Mesothelial cell of epicardium (in vitro differentiated cells): Measurements from ENCODE around the gene SPANXN1. TPM values are rescaled to one million over a fixed set of nuclear protein-coding genes. Genes with fewer than 3 reads are reported as not detected.
"Not testable (repeated sequence)": the region's sequence is repeated elsewhere in the genome, so short reads cannot be mapped to it uniquely, and the experiment has no call there.

Experiments used
- DNase-seq, 2 experiments: peaks; one replicate each; pipeline ENCODE4 v3.0.0; 2021; ENCODE audit warnings: low spot score in 2 of 2; ENCODE audit not compliant: unreplicated experiment in 2 of 2
- H3K27ac Mint-ChIP-seq: 2 replicates; pipeline ENCODE4 v1.8.0; 2021; ENCODE audit warnings: mixed read lengths
- H3K27me3 Mint-ChIP-seq: 2 replicates; pipeline ENCODE4 v1.8.0; 2021; ENCODE audit warnings: low read depth, mixed read lengths
- H3K36me3 Mint-ChIP-seq: 2 replicates; pipeline ENCODE4 v1.8.0; 2021; ENCODE audit warnings: mixed read lengths
- H3K4me1 Mint-ChIP-seq: 2 replicates; pipeline ENCODE4 v1.8.0; 2021; ENCODE audit warnings: mixed read lengths
- H3K4me3 Mint-ChIP-seq: 2 replicates; pipeline ENCODE4 v1.8.0; 2021; ENCODE audit warnings: mild to moderate bottlenecking, moderate library complexity, mixed read lengths
- H3K9me3 Mint-ChIP-seq: 2 replicates; pipeline ENCODE4 v1.8.0; 2021; ENCODE audit warnings: mixed read lengths
- CTCF ChIP-seq: fragments of 200-600 bp; sonication (generic); IDR thresholded peaks from one replicate; pipeline ENCODE4 v1.5.0; 2021; ENCODE audit warnings: antibody characterized with exemption; ENCODE audit not compliant: unreplicated experiment
- total RNA-seq: library from RNA; stranded (reverse); gene quantifications from 3 replicates; pipeline ENCODE4 v1.2.1, GENCODE V29; 2021

The SPANXN1 gene
- total RNA-seq = 0.63 to 0.86 TPM (median 0.74 TPM) in 3 replicates

GRCh38 chrX:145247203-145247602 lies at the start of gene SPANXN1:
Gene SPANXN1, plus strand, starts transcription at chrX:145247503. Its CDS starts 84 bp downstream, at chrX:145247587.
- H3K27me3 Mint-ChIP-seq, H3K27ac Mint-ChIP-seq, H3K4me1 Mint-ChIP-seq, DNase-seq, H3K4me3 Mint-ChIP-seq, H3K36me3 Mint-ChIP-seq: not testable (repeated sequence)
- H3K9me3 Mint-ChIP-seq = peaks cover 41% of the 10 kb centered on the region

- Mint-ChIP-seq H3K36me3 (no peaks in the 10 kb centered on the region), H3K4me1 (no peaks in the 10 kb centered on the region), H3K4me3 (no peak overlapping the region), H3K27ac (no peak overlapping the region), H3K9me3 (peaks cover 45% of the 10 kb centered on the region), H3K27me3 (no peaks in the 10 kb centered on the region)
- DNase-seq = no peak
- no peak for TF ChIP-seq CTCF
Measured at GRCh38 chrX:145199078-145199477, 48.2 kb upstream of the SPANXN1 start.

GRCh38 chrX:145213504-145213903 lies 33.8 kb upstream of the SPANXN1 start:
- TF ChIP-seq CTCF = no peak
- no peak for DNase-seq
- Mint-ChIP-seq H3K4me1 (no peaks in the 10 kb centered on the region), H3K27me3 (no peaks in the 10 kb centered on the region), H3K4me3 (no peak overlapping the region), H3K9me3 (peaks cover 24% of the 10 kb centered on the region), H3K27ac (no peak overlapping the region), H3K36me3 (no peaks in the 10 kb centered on the region)

- Mint-ChIP-seq H3K36me3 (no peaks in the 10 kb centered on the region), H3K27me3 (no peaks in the 10 kb centered on the region), H3K4me1 (no peaks in the 10 kb centered on the region), H3K4me3 (no peak overlapping the region), H3K9me3 (peaks cover 35% of the 10 kb centered on the region), H3K27ac (no peak overlapping the region)
- TF ChIP-seq CTCF = no peak
- DNase-seq = no peak
Measured at GRCh38 chrX:145292218-145292617, 44.9 kb downstream of the SPANXN1 start.
